PC-9 (cell line): ENCODE data around the gene FGD2. TPM values are rescaled to one million over a fixed set of nuclear protein-coding genes. Genes with fewer than 3 reads are reported as not detected.
A peak's percentile ranks its signal among the peaks of the same experiment; 100 is the strongest.

ENCODE experiments used
- BruUV-seq: library from RNA; stranded (reverse); fragments of 400-500 nt; replicated peaks from 2 replicates; lab custom pipeline; 2021; lab: Mats Ljungman, UMichigan
- CTCF ChIA-PET: fragments of 300-600 bp; sonication (Branson Sonifier 250); formaldehyde crosslinking; loops from one replicate; lab custom pipeline; 2022; ENCODE audit warnings: antibody characterized with exemption; lab: Charles Lee
- POLR2A ChIA-PET: fragments of 300-600 bp; sonication (Branson Sonifier 250); formaldehyde crosslinking; loops from one replicate; lab custom pipeline; 2022; ENCODE audit warnings: antibody characterized with exemption; ENCODE audit not compliant: unreplicated experiment; lab: Charles Lee
- DNase-seq, 2 experiments: peaks; one replicate each; pipeline versions ENCODE4 v3.0.0 to v3.0.0-alpha.2; 2015 to 2022; ENCODE audit warnings: mixed read lengths in 1 of 2
- H2AFZ ChIP-seq: fragments of 200-600 bp; sonication (generic); 2 replicates; pipeline ENCODE4 v1.8.1; 2017; ENCODE audit warnings: antibody characterized with exemption
- H3F3A ChIP-seq: fragments of 200-600 bp; sonication (generic); 2 replicates; pipeline ENCODE4 v1.8.1; 2017; ENCODE audit warnings: antibody characterized with exemption, mild to moderate bottlenecking, low read depth; ENCODE audit not compliant: insufficient read depth
- H3K27ac ChIP-seq: fragments of 200-600 bp; sonication (generic); 2 replicates; pipeline ENCODE4 v1.6.1; 2016; ENCODE audit warnings: mixed run types
- H3K27me3 ChIP-seq: fragments of 200-600 bp; sonication (generic); 2 replicates; pipeline ENCODE4 v1.6.1; 2016; ENCODE audit warnings: low read depth, mixed run types; ENCODE audit not compliant: insufficient read depth
- H3K36me3 ChIP-seq: fragments of 200-600 bp; sonication (generic); 2 replicates; pipeline ENCODE4 v1.6.1; 2016; ENCODE audit warnings: low read depth, mixed run types
- H3K4me1 ChIP-seq: fragments of 200-600 bp; sonication (generic); replicated peaks from 2 replicates; pipeline ENCODE4 v1.6.1; 2016; ENCODE audit warnings: mixed run types; ENCODE audit not compliant: insufficient read depth
- H3K4me2 ChIP-seq: fragments of 200-600 bp; sonication (generic); 2 replicates; pipeline ENCODE4 v1.6.1; 2017; ENCODE audit warnings: mixed run types
- H3K4me3 ChIP-seq: fragments of 200-600 bp; sonication (generic); 2 replicates; pipeline ENCODE4 v1.6.1; 2016; ENCODE audit warnings: mixed run types
- H3K79me2 ChIP-seq: fragments of 200-600 bp; sonication (generic); 2 replicates; pipeline ENCODE4 v1.6.1; 2017; ENCODE audit warnings: low read depth, mixed run types
- H3K9me2 ChIP-seq: fragments of 200-600 bp; sonication (generic); 2 replicates; pipeline ENCODE4 v1.8.1; 2017; ENCODE audit warnings: mild to moderate bottlenecking; ENCODE audit not compliant: insufficient read depth
- H3K9me3 ChIP-seq: fragments of 200-600 bp; sonication (generic); 2 replicates; pipeline ENCODE4 v1.8.1; 2016; ENCODE audit warnings: low read depth; ENCODE audit not compliant: insufficient read depth
- H4K20me1 ChIP-seq: fragments of 200-600 bp; sonication (generic); 2 replicates; pipeline ENCODE4 v1.8.1; 2017; ENCODE audit not compliant: insufficient read depth
- EZH2 ChIP-seq: fragments of 200-600 bp; sonication (generic); IDR thresholded peaks from 2 replicates; pipeline ENCODE4 v1.8.0; 2017; ENCODE audit warnings: antibody characterized with exemption, low read depth
- intact Hi-C: fragments of 100-400 bp; cut with micrococcal nuclease; formaldehyde crosslinking; loops from one replicate; pipeline ENCODE4 v1.10.0; 2022; ENCODE audit not compliant: unreplicated experiment
- total RNA-seq: library from RNA; stranded (reverse); gene quantifications from 2 replicates; pipeline ENCODE4 v1.2.3, GENCODE V29; 2021
- TF ChIP-seq, protein P1 (sequence below): fragments of 200-600 bp; sonication (generic); conservative IDR thresholded peaks from 2 replicates; pipeline ENCODE4 v1.6.1; 2017; ENCODE audit warnings: mixed run types, antibody characterized with exemption, mild to moderate bottlenecking, moderate library complexity

The FGD2 gene
- total RNA-seq, 1 experiment from 2014 or later = 0.50 TPM

GRCh38 chr6:36956446-36956820 lies 49.0 kb upstream of the FGD2 start:
- no peaks in the 10 kb centered on the region for H4K20me1 ChIP-seq
- no peaks in the 10 kb centered on the region for H3K27me3 ChIP-seq
- no peaks in the 10 kb centered on the region for H3K36me3 ChIP-seq
- H3F3A ChIP-seq = peaks cover 11% of the 10 kb centered on the region; the same call in 1 of the 2 replicates
- H3K79me2 ChIP-seq = no peaks in the 10 kb centered on the region
- H3K4me1 ChIP-seq = peaks cover 29% of the 10 kb centered on the region
- no peak overlapping the region for H3K27ac ChIP-seq
- intact Hi-C loops = no loop called here
- TF ChIP-seq EZH2 = no peak
- TF ChIP-seq, protein P1, sequence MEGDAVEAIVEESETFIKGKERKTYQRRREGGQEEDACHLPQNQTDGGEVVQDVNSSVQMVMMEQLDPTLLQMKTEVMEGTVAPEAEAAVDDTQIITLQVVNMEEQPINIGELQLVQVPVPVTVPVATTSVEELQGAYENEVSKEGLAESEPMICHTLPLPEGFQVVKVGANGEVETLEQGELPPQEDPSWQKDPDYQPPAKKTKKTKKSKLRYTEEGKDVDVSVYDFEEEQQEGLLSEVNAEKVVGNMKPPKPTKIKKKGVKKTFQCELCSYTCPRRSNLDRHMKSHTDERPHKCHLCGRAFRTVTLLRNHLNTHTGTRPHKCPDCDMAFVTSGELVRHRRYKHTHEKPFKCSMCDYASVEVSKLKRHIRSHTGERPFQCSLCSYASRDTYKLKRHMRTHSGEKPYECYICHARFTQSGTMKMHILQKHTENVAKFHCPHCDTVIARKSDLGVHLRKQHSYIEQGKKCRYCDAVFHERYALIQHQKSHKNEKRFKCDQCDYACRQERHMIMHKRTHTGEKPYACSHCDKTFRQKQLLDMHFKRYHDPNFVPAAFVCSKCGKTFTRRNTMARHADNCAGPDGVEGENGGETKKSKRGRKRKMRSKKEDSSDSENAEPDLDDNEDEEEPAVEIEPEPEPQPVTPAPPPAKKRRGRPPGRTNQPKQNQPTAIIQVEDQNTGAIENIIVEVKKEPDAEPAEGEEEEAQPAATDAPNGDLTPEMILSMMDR = no peak
- H3K4me3 ChIP-seq = no peak overlapping the region
- POLR2A ChIA-PET = interaction anchor here (0.5 kb wide), 1 partner anchor 693 kb away, joined by 4 read pairs; no protein-coding TSS in a partner anchor
- no peak for DNase-seq
- H3K9me2 ChIP-seq = no peaks in the 10 kb centered on the region
- BruUV-seq = no TSS peak
- no peak overlapping the region for H2AFZ ChIP-seq
- no peaks in the 10 kb centered on the region for H3K9me3 ChIP-seq
- CTCF ChIA-PET = interaction anchor here (0.7 kb wide), 1 partner anchor 58 kb away, joined by 3 read pairs; no protein-coding TSS in a partner anchor
- peak overlapping the region; percentile 14; the same call in 1 of the 2 replicates for H3K4me2 ChIP-seq

DNA sequence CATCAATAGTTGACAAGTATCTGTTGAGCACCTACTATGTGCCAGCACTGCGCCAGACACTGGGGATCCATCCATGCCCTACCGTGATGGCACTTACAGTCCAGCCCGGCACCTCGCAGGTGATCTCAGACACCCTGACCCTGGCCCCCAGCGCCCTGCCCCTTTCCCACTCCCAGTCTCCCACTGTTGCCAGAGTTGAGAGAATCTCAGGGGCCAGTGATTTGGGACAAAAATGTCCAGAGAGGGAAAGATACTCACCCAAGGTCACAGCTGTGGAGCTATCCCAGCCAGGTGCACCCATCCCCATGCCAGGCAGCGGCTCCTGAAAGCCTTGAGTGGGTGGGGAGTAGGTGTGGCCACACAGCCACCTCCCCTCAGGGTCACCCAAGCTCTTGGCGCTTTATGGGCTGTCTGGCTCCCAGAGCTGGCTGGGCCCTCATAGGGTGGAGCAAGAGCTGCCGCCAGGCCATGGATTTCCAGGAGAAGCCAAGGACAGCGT lies 47.6 kb upstream of the FGD2 start:
- H3K4me2 ChIP-seq = no peak overlapping the region
- no peak for TF ChIP-seq EZH2
- TF ChIP-seq, protein P1 = no peak
- H3K79me2 ChIP-seq = no peaks in the 10 kb centered on the region
- POLR2A ChIA-PET = no interaction called here
- H3F3A ChIP-seq = peaks cover 11% of the 10 kb centered on the region; the same call in 1 of the 2 replicates
- intact Hi-C loops = no loop called here
- H3K27me3 ChIP-seq = no peaks in the 10 kb centered on the region
- H4K20me1 ChIP-seq = no peaks in the 10 kb centered on the region
- peaks cover 26% of the 10 kb centered on the region for H3K4me1 ChIP-seq
- no peaks in the 10 kb centered on the region for H3K9me2 ChIP-seq
- no TSS peak for BruUV-seq
- CTCF ChIA-PET = no interaction called here
- no peaks in the 10 kb centered on the region for H3K9me3 ChIP-seq
- H2AFZ ChIP-seq = no peak overlapping the region
- H3K36me3 ChIP-seq = no peaks in the 10 kb centered on the region
- no peak overlapping the region for H3K4me3 ChIP-seq
- no peak for DNase-seq
- no peak overlapping the region for H3K27ac ChIP-seq

DNA sequence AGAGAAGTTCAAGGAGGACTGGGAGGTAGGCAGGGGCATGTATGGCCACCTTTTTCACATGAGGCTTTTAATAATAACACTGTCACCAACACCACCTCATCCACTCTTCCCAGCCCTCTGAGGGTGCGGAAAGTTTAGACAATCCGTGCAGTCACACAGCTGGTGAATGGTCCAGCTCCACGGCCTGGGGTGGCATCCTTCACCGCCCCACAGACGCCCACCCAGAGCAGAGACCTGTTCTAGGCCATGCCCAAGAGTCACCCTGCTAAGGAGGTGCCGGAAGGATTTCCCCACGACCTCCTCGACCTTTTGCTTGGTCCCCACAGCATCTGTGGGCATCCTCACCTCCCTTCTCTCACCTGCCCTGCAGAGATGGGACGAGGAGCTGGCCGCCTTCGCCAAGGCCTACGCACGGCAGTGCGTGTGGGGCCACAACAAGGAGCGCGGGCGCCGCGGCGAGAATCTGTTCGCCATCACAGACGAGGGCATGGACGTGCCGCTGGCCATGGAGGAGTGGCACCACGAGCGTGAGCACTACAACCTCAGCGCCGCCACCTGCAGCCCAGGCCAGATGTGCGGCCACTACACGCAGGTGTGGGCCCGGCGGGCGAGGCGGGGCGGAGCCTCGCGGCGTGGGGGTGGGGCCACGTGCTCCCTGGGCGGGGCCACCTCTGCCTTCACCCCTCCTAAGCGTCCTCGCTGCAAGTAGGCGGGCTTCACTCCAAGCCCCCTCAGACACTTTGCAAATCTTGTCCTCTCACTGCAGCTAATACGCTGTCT lies 46.5 kb upstream of the FGD2 start:
- no peaks in the 10 kb centered on the region for H3K79me2 ChIP-seq
- H3K27me3 ChIP-seq = no peaks in the 10 kb centered on the region
- peaks cover 26% of the 10 kb centered on the region for H3K4me1 ChIP-seq
- H3K36me3 ChIP-seq = no peaks in the 10 kb centered on the region
- H3K4me2 ChIP-seq = no peak overlapping the region
- no peaks in the 10 kb centered on the region for H3K9me2 ChIP-seq
- no peaks in the 10 kb centered on the region for H4K20me1 ChIP-seq
- intact Hi-C loops = no loop called here
- DNase-seq = no peak
- CTCF ChIA-PET = no interaction called here
- no peaks in the 10 kb centered on the region for H3K9me3 ChIP-seq
- POLR2A ChIA-PET = no interaction called here
- no peak overlapping the region for H2AFZ ChIP-seq
- no peak overlapping the region for H3K4me3 ChIP-seq
- H3K27ac ChIP-seq = no peak overlapping the region
- H3F3A ChIP-seq = peaks cover 11% of the 10 kb centered on the region; the same call in 1 of the 2 replicates
- BruUV-seq = no TSS peak
- TF ChIP-seq, protein P1 = no peak
- TF ChIP-seq EZH2 = no peak
